Lower lobe of right lung (tissue), 2 donors: Measurements from ENCODE around the gene HS6ST1. TPM values are rescaled to one million over a fixed set of nuclear protein-coding genes. Genes with fewer than 3 reads are reported as not detected.
A peak's percentile ranks its signal among the peaks of the same experiment; 100 is the strongest.
"Not testable (repeated sequence)": the region's sequence is repeated elsewhere in the genome, so short reads cannot be mapped to it uniquely, and the experiment has no call there.

Experiments used
- ATAC-seq, 2 donors: fragments of 200-7000 bp; cut with Tn5 transposase; one replicate each; pipeline ENCODE4 v1.9.1; 2020 to 2022; ENCODE audit warnings: mild to moderate bottlenecking in 2 of 2, moderate library complexity in 2 of 2
- DNase-seq: peaks from one replicate; pipeline ENCODE4 v3.0.0-alpha.2; 2020
- H3K27ac ChIP-seq: fragments of 200-600 bp; one replicate; pipeline ENCODE4 v1.8.0; 2022
- H3K27me3 ChIP-seq: fragments of 200-600 bp; one replicate; pipeline ENCODE4 v1.8.0; 2022; ENCODE audit warnings: low read depth
- H3K36me3 ChIP-seq: fragments of 200-600 bp; one replicate; pipeline ENCODE4 v1.8.0; 2022; ENCODE audit warnings: mild to moderate bottlenecking
- H3K4me1 ChIP-seq: fragments of 200-600 bp; one replicate; pipeline ENCODE4 v1.8.0; 2022
- H3K4me3 ChIP-seq: fragments of 200-600 bp; one replicate; pipeline ENCODE4 v1.8.0; 2022; ENCODE audit warnings: mild to moderate bottlenecking
- H3K9me3 ChIP-seq: fragments of 200-600 bp; one replicate; pipeline ENCODE4 v1.8.0; 2022
- intact Hi-C: fragments of 100-400 bp; cut with DNase I; formaldehyde crosslinking; loops from one replicate; pipeline ENCODE4 v1.11.0; 2022
- total RNA-seq: library from RNA; stranded (reverse); fragmentation: NEBNext Ultra II Directional; extraction: Animal tissue kit (Norgen Biotek cat#: 25700); gene quantifications from one replicate; pipeline ENCODE4 v1.2.1, GENCODE V29; 2021
- TF ChIP-seq, protein P1 (sequence below): fragments of 200-600 bp; IDR thresholded peaks from one replicate; pipeline ENCODE4 v1.8.0; 2022; ENCODE audit warnings: antibody characterized with exemption, mild to moderate bottlenecking
- donor health status: DM: no; HTN: yes; CAD: no; lungs with severe emphysema.

Gene HS6ST1
- total RNA-seq, 1 donor from 2014 or later, result 26.3 TPM

- H3K27me3 ChIP-seq, result no peaks in the 10 kb centered on the region
- TF ChIP-seq, protein P1, sequence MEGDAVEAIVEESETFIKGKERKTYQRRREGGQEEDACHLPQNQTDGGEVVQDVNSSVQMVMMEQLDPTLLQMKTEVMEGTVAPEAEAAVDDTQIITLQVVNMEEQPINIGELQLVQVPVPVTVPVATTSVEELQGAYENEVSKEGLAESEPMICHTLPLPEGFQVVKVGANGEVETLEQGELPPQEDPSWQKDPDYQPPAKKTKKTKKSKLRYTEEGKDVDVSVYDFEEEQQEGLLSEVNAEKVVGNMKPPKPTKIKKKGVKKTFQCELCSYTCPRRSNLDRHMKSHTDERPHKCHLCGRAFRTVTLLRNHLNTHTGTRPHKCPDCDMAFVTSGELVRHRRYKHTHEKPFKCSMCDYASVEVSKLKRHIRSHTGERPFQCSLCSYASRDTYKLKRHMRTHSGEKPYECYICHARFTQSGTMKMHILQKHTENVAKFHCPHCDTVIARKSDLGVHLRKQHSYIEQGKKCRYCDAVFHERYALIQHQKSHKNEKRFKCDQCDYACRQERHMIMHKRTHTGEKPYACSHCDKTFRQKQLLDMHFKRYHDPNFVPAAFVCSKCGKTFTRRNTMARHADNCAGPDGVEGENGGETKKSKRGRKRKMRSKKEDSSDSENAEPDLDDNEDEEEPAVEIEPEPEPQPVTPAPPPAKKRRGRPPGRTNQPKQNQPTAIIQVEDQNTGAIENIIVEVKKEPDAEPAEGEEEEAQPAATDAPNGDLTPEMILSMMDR, result no peak
- no peak overlapping the region for H3K27ac ChIP-seq
- H3K36me3 ChIP-seq, result peaks cover 3% of the 10 kb centered on the region
- no peak overlapping the region for H3K4me3 ChIP-seq
- intact Hi-C loops, result no loop called here
- H3K9me3 ChIP-seq, result no peaks in the 10 kb centered on the region
- H3K4me1 ChIP-seq, result no peaks in the 10 kb centered on the region
- DNase-seq (no peak), ATAC-seq (peak; percentile 84 to 90)
Measured at GRCh38 chr2:128260239-128261138, 58.2 kb downstream of the HS6ST1 start.

DNA sequence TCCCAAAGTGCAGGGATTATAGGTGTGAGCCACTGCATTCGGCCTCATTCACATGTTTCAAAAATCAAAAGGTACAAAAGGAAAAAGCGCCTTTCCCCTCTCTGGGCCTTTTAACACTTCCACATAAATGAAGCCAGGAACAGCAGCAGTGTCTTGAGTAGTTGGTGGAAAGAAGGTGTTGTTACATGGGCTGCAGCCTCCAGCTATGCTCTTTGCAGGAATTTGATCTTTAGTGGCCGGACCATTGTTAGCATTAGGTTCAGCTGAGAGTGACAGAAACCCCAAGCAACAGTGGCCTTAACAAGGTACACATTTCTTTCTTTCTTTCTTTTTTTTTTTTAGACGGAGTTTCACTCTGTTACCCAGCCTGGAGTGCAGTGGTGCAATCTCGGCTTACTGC, 59.1 kb downstream of the HS6ST1 start:
- Histone ChIP-seq H3K4me3 (no peak overlapping the region), H3K4me1 (no peaks in the 10 kb centered on the region), H3K27me3 (no peaks in the 10 kb centered on the region), H3K9me3 (no peaks in the 10 kb centered on the region), H3K36me3 (no peaks in the 10 kb centered on the region), H3K27ac (no peak overlapping the region)
- intact Hi-C loops, result no loop called here
- no peak for DNase-seq
- no peak for ATAC-seq
- TF ChIP-seq, protein P1, result no peak

- ATAC-seq (no peak), DNase-seq (no peak)
- H3K27ac ChIP-seq, result no peak overlapping the region
- TF ChIP-seq, protein P1, result no peak
- intact Hi-C loops, result no loop called here
- H3K4me1 ChIP-seq, result no peaks in the 10 kb centered on the region
- H3K36me3 ChIP-seq, result no peaks in the 10 kb centered on the region
- no peaks in the 10 kb centered on the region for H3K27me3 ChIP-seq
- H3K4me3 ChIP-seq, result no peak overlapping the region
- H3K9me3 ChIP-seq, result no peaks in the 10 kb centered on the region
Measured at GRCh38 chr2:128258218-128258617, 60.5 kb downstream of the HS6ST1 start.

- intact Hi-C loops, result no loop called here
- Histone ChIP-seq H3K9me3 (no peaks in the 10 kb centered on the region), H3K4me1 (no peaks in the 10 kb centered on the region), H3K4me3 (no peak overlapping the region), H3K27me3 (no peaks in the 10 kb centered on the region), H3K36me3 (no peaks in the 10 kb centered on the region), H3K27ac (no peak overlapping the region)
- TF ChIP-seq, protein P1, result no peak
- ATAC-seq (no peak), DNase-seq (no peak)
Measured at GRCh38 chr2:128252501-128252900, 66.2 kb downstream of the HS6ST1 start.

DNA sequence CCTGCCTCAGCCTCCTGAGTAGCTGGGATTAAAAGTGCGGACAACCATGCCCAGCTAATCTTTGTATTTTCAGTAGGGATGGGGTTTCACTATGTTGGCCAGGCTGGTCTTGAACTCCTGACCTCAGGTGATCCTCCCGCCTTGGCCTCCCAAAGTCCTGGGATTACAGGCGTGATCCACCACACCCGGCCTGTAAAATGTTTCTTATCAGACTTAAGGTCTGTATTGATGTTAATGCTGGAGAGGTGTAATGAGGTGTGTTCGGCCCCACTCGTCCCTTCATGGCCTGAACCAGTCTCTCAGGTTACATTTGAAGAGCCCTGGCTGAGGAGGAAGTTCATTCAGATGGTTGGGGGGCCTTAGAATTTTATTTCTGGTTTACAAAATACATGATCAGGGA, 66.6 kb downstream of the HS6ST1 start:
- ATAC-seq, H3K4me3 ChIP-seq, H3K36me3 ChIP-seq, H3K9me3 ChIP-seq, DNase-seq, intact Hi-C loops, H3K27me3 ChIP-seq, H3K27ac ChIP-seq, H3K4me1 ChIP-seq: not testable (repeated sequence)
